Measurements from ENCODE around the gene NDUFAF8.

The NDUFAF8 gene

DNA sequence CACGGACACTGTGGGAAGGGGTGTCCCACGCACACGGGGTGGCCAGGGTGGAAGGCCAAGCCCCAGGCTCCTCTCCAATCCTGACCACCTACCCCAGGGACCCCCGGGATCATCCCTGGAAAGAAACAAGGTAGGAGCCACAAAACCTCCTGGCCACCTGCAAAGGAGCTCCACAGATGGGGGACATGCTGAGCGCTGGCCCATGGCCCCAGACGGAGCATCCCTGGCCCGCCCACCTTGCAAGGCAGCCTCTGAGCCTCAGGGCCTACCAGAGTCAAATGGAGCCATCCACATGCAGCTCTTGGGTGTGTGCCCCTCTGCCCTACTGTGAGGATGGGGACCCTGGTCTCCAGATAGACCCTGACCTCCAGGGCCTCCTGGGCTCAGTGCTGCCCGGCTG lies 39.7 kb downstream of the NDUFAF8 start:
- DNase-seq: no peak

GRCh38 chr17:81279278-81280275 lies 40.5 kb downstream of the NDUFAF8 start:
- no peak for DNase-seq

DNA sequence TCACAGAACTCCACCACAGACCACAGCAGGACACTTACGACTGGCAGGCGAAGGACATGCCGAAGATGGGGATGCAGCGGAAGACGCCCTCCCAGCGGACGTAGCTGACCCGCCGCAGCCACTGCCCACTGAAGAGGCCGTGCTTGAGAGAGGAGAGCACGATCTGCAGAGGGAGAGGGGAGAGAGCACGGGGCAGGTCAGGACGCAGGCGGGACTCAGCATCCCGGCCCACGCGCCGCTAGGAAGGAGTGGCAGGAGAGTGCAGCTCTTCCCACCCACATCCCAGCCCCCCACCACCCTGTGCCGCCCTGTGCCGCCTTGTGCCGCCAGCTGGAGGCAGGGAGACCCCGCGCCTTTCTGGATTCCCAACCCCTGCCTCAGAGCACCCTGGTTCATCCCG lies 41.5 kb downstream of the NDUFAF8 start:
- no peak for DNase-seq

- no peak for DNase-seq
Measured at GRCh38 chr17:81282141-81282540, 43.0 kb downstream of the NDUFAF8 start.

DNA sequence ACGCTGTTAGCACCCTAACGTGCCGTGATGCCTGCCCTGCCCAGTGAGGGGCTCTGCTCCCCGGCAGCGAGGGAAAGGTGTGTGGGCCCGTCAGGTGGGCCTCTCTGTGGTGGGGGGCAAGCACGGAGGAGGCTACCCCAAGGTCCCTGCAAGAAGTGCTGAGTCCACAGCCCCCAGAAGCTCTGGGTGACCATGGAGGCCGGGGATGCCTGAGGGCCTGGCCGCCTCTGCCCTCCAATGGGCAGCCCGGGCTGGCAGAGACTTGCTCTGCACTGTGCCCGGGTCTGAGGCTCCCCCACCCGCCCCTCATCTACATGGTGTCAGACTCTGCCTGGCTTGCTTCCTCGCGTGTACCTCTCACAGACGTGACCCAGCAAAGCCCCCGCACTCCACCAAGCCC lies 43.8 kb downstream of the NDUFAF8 start:
- DNase-seq: no peak

- DNase-seq: no peak
Measured at GRCh38 chr17:81285179-81285878, 46.2 kb downstream of the NDUFAF8 start.

DNA sequence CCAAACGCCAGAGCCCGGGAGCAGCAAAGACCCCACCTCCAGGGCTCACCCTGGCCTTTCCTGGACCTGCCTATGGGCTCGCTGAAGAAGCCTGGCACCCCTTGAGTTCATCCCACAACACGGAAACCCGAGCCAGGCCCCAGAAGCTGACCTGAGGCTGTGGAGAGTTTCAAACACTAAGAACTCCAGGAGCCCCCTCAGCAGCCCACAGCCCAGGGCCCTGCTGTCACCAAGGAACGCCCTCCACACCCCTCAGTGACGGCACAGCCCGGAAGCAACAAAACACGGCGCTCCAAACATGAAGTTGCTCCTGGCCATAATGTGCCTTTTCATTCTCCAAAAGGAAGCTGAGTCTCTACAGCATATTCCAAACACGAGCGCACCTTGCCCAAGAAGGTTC lies 46.8 kb downstream of the NDUFAF8 start:
- DNase-seq: no peak

DNA sequence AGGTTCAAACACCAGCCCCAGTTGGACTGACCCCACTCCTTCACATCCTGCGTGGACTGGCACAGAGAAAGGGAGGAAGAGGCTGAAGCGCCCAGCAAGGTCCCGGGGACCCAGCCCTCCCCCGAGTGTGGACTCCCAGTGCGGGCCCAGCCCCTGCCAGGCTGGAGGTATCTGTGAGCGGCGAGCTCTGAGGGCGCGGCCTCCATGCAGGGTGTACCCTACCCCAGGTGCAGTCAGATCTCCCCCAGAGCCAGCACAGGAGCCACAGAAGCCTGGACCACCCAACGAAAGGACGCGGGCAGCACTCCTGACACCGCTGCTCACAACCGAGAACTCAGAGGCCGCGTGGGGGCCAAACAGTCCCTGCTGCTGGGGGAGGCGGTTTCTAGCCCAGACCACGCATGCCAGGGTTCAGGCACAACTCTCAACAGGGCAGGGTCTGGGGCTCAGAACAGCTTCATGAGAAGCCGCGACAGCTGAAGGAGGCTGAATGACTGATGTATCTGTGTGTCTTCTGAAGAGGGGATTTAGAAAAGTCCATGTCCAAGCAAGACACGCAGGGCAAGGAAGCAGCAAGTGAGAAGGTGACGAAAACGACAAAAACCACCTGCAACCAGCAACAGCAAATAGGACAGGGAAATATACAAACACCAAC lies 47.5 kb downstream of the NDUFAF8 start:
- DNase-seq: no peak

DNA sequence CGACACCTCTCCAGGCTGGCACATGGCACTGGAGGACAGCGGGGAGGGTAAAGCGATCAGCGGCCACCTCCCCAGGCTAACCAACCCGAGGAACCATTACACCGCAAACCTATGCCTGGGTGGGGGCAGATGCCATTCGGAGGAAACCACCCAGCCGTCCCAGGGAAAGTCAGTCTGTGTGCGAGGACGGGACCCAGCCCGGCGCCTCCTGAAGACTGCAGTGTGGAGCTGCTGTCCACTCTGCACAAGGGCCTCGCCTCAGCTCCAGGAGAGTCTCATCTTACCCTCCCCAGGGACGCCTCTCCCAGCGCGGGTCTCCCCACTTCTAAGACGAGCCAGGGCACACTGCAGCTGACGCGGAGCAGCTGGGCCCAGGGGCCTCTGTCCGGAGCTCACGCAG lies 48.0 kb downstream of the NDUFAF8 start:
- no peak for DNase-seq

- no peak for DNase-seq
Measured at GRCh38 chr17:81287741-81288430, 48.8 kb downstream of the NDUFAF8 start.

GRCh38 chr17:81288715-81289114 lies 49.6 kb downstream of the NDUFAF8 start:
- DNase-seq: no peak

DNA sequence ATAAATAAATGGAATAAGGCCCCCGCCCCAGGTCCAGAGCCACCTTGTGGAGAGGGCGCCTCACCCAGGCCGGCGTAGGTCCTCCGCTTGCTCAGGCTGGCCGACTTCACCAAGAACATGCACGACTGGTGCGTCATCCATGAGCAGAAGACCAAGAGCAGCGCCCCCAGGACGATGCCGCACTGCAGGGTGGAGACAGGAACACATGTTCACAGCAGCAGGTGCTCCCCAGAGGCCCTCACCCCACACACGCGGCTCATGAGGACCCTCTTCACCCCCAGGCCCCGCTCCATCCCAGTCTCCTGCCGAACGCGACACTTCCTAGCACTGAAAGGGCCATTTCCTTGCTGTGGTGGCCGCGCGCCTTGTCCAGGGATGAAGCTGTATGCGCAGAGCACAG lies 50.5 kb downstream of the NDUFAF8 start:
- no peak for DNase-seq

DNA sequence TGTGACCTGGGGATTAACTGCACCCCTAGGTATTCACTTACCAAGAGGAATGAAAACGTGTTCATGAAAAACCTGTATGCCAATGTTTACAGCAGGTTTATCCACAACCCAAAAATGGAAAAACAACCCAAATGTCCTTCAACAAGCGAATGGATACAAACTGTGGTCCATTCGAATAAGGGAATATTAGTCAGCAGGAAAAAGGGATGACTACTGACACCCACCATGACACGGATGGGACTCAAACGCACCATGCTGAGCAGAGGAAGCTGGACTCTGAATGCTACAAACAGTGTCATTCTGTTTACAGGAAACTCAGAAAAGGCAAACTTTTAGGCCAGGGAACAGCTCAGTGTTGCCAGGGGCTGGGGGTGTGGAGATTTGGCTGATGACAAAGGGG lies 51.1 kb downstream of the NDUFAF8 start:
- no peak for DNase-seq
